Fibroblast of lung (primary cell): ENCODE data around the gene CTNNA1.

Experiments used
- EZH2 ChIP-seq: IDR thresholded peaks from 2 replicates; pipeline ENCODE4 v1.5.1; 2012; ENCODE audit warnings: low read length, control low read depth, mild to moderate bottlenecking; ENCODE audit errors: missing control alignments
- TF ChIP-seq, protein P1 (sequence below), 2 donors: IDR thresholded peaks in 1 of 2; conservative IDR thresholded peaks in 1 of 2; 1 replicate in 1 of 2; 2 replicates in 1 of 2; pipeline ENCODE4 v1.5.1; 2011 to 2012; ENCODE audit warnings: low read length in 2 of 2, control low read depth in 1 of 2, inconsistent platforms in 1 of 2, low read depth in 1 of 2, mild to moderate bottlenecking in 1 of 2

DNA sequence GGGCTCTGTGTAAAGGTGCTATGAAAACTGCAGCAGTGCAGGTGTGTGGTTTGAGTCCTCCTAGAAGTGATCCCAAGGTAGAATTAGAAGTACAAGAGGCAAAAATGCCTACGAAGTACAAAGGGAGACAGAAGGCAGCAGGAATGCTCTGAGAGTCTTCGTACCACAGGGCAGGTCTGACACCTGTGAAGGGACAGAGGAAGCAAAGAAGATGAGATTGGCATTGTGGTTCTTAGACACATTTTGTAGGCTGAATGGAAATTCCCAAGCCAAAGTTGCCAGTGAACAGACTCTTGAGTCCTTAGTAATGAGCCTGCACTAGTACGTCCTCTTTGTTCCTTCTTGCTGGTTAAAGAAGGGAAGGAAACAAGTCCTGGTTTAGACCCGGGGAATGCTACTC, 123.6 kb downstream of the CTNNA1 start:
- TF ChIP-seq, protein P1, sequence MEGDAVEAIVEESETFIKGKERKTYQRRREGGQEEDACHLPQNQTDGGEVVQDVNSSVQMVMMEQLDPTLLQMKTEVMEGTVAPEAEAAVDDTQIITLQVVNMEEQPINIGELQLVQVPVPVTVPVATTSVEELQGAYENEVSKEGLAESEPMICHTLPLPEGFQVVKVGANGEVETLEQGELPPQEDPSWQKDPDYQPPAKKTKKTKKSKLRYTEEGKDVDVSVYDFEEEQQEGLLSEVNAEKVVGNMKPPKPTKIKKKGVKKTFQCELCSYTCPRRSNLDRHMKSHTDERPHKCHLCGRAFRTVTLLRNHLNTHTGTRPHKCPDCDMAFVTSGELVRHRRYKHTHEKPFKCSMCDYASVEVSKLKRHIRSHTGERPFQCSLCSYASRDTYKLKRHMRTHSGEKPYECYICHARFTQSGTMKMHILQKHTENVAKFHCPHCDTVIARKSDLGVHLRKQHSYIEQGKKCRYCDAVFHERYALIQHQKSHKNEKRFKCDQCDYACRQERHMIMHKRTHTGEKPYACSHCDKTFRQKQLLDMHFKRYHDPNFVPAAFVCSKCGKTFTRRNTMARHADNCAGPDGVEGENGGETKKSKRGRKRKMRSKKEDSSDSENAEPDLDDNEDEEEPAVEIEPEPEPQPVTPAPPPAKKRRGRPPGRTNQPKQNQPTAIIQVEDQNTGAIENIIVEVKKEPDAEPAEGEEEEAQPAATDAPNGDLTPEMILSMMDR (conservative IDR thresholded peaks at IDR 0.05 in 1 of 2, IDR thresholded peaks at IDR 0.05 in 1 of 2; ENCODE audit: low read depth in 1 of 2, low read length in 2 of 2): no peak
- no peak for TF ChIP-seq EZH2
